HepG2 (cell line): ENCODE measurements around the gene TMEM127. TPM values are rescaled to one million over a fixed set of nuclear protein-coding genes. Genes with fewer than 3 reads are reported as not detected.

Experiments
- ATM ChIP-seq: fragments of 450-650 bp; IDR thresholded peaks from 2 replicates; pipeline ENCODE4 v1.7.1; 2017; ENCODE audit warnings: mild to moderate bottlenecking, borderline replicate concordance
- FOXK2 ChIP-seq: fragments of 450-650 bp; IDR thresholded peaks from 2 replicates; pipeline ENCODE4 v1.6.1; 2016
- KLF11 ChIP-seq: IDR thresholded peaks from 2 replicates; pipeline ENCODE4 v1.6.1; 2016; ENCODE audit warnings: missing compliant biosample characterization
- KLF12 ChIP-seq: sonication (generic); formaldehyde crosslinking; IDR thresholded peaks from 2 replicates; pipeline ENCODE4 v1.4.0; 2020; ENCODE audit warnings: missing genetic modification reagents, borderline replicate concordance
- MAF1 ChIP-seq: sonication (generic); formaldehyde crosslinking; IDR thresholded peaks from 2 replicates; pipeline ENCODE4 v1.5.0; 2020; ENCODE audit warnings: missing genetic modification reagents, borderline replicate concordance
- MEF2D ChIP-seq: sonication (generic); formaldehyde crosslinking; IDR thresholded peaks from 2 replicates; pipeline ENCODE4 v1.5.1; 2020; ENCODE audit warnings: mild to moderate bottlenecking, missing genetic modification reagents
- POGZ ChIP-seq: sonication (generic); formaldehyde crosslinking; IDR thresholded peaks from 2 replicates; pipeline ENCODE4 v1.4.0; 2020; ENCODE audit warnings: mild to moderate bottlenecking, missing genetic modification reagents
- PPARG ChIP-seq: conservative IDR thresholded peaks from 2 replicates; pipeline ENCODE4 v1.6.1; 2016; ENCODE audit warnings: missing biosample characterization, missing genetic modification reagents
- PRDM10 ChIP-seq: sonication (generic); formaldehyde crosslinking; IDR thresholded peaks from 2 replicates; pipeline ENCODE4 v1.4.0; 2020; ENCODE audit warnings: low read depth, missing genetic modification reagents
- RAD21 ChIP-seq: fragments of 450-650 bp; formaldehyde crosslinking; IDR thresholded peaks from 2 replicates; pipeline ENCODE4 v1.5.0; 2020; ENCODE audit warnings: mild to moderate bottlenecking
- REL ChIP-seq: sonication (generic); formaldehyde crosslinking; conservative IDR thresholded peaks from 2 replicates; pipeline ENCODE4 v1.8.0; 2022; ENCODE audit warnings: mild to moderate bottlenecking, missing genetic modification reagents, moderate library complexity
- SOX6 ChIP-seq, 2 experiments: fragments of 450-650 bp in 1 of 2; sonication (generic) in 1 of 2; formaldehyde crosslinking in 1 of 2; IDR thresholded peaks; 2 replicates each; pipeline versions ENCODE4 v1.4.0 to v1.6.1; 2017 to 2020; ENCODE audit warnings: antibody characterized with exemption in 1 of 2, mild to moderate bottlenecking in 1 of 2, missing genetic modification reagents in 1 of 2
- XRCC5 ChIP-seq: fragments of 200-400 bp; formaldehyde crosslinking; optimal IDR thresholded peaks from 2 replicates; pipeline ENCODE3; 2017; ENCODE audit warnings: mild to moderate bottlenecking, low read length
- ZFY ChIP-seq: sonication (generic); formaldehyde crosslinking; IDR thresholded peaks from 2 replicates; pipeline ENCODE4 v1.4.0; 2020; ENCODE audit warnings: missing genetic modification reagents
- ZGPAT ChIP-seq: IDR thresholded peaks from 2 replicates; pipeline ENCODE4 v1.6.1; 2016; ENCODE audit warnings: mild to moderate bottlenecking
- ZNF30 ChIP-seq: sonication (generic); formaldehyde crosslinking; IDR thresholded peaks from 2 replicates; pipeline ENCODE4 v1.5.0; 2020; ENCODE audit warnings: mild to moderate bottlenecking, missing genetic modification reagents
- ZNF567 ChIP-seq: sonication (generic); formaldehyde crosslinking; IDR thresholded peaks from 2 replicates; pipeline ENCODE4 v1.8.1; 2023; ENCODE audit warnings: mild to moderate bottlenecking, missing genetic modification reagents, borderline replicate concordance
- ZNF619 ChIP-seq: sonication (generic); formaldehyde crosslinking; IDR thresholded peaks from 2 replicates; pipeline ENCODE4 v1.4.0; 2020; ENCODE audit warnings: mild to moderate bottlenecking, missing genetic modification reagents
- ZNF639 ChIP-seq: conservative IDR thresholded peaks from 2 replicates; pipeline ENCODE4 v1.6.1; 2018; ENCODE audit warnings: missing genetic modification reagents
- ZNF746 ChIP-seq: sonication (generic); formaldehyde crosslinking; IDR thresholded peaks from 2 replicates; pipeline ENCODE4 v1.8.0; 2022; ENCODE audit warnings: mild to moderate bottlenecking, missing genetic modification reagents
- ZNF749 ChIP-seq: sonication (generic); formaldehyde crosslinking; IDR thresholded peaks from 2 replicates; pipeline ENCODE4 v1.8.0; 2022; ENCODE audit warnings: mild to moderate bottlenecking, missing genetic modification reagents, moderate library complexity, borderline replicate concordance
- ZNF784 ChIP-seq: sonication (generic); formaldehyde crosslinking; IDR thresholded peaks from 2 replicates; pipeline ENCODE4 v1.5.1; 2020; ENCODE audit warnings: missing genetic modification reagents, mild to moderate bottlenecking, borderline replicate concordance
- ZNF878 ChIP-seq: sonication (generic); formaldehyde crosslinking; IDR thresholded peaks from 2 replicates; pipeline ENCODE4 v1.8.1; 2023; ENCODE audit warnings: mild to moderate bottlenecking, missing genetic modification reagents, moderate library complexity
- polyA plus RNA-seq, 8 experiments: library from polyadenylated mRNA; depleted of rRNA in 3 of 8; stranded (reverse) in 7 of 8; unstranded in 1 of 8; fragments of >200 nt; fragmentation: Illumina TruSeq in 4 of 8; extraction: Trizol in 4 of 8; gene quantifications; 2 replicates each; pipeline versions ENCODE4 v1.2.1 to v1.2.3, GENCODE V29; 2011 to 2016; ENCODE audit warnings: low read depth in 4 of 8, missing spikeins in 1 of 8, mixed read lengths in 1 of 8; ENCODE audit not compliant: insufficient read depth in 1 of 8
- total RNA-seq, 5 experiments: library from RNA; depleted of rRNA; stranded (reverse); fragments of >200 nt; fragmentation: Illumina TruSeq; extraction: Trizol; gene quantifications; 2 replicates each; pipeline ENCODE4 v1.2.3, GENCODE V29; 2016; ENCODE audit warnings: low read depth in 1 of 5

Gene TMEM127
- total and polyA plus RNA-seq, 2 of the 13 experiments (the other 11 are each of a cell fraction or from before 2014, with no cell fraction given) = 21.5 to 33.9 TPM

GRCh38 chr2:96265840-96266679 lies at the start of gene TMEM127, which contains the start of gene CIAO1 (continued):
- TF ChIP-seq ZNF784 (CRISPR knock-in tag) (peak; percentile 92), FOXK2 (no peak), ZGPAT (CRISPR knock-in tag) (peak; percentile 99), ZNF878 (CRISPR knock-in tag) (peak; percentile 61; the same call in 1 of the 2 replicates), ZNF567 (CRISPR knock-in tag) (0 out of 2 replicates have a peak, but pooled peaks have one; percentile 87), ZNF749 (no peak), SOX6 (IDR thresholded peaks at IDR 0.05) (no peak), SOX6 (CRISPR knock-in tag; IDR thresholded peaks at IDR 0.05) (peak; percentile 88), REL (peak; percentile 88), PPARG (CRISPR knock-in tag) (peak; percentile 23; the same call in 1 of the 2 replicates), XRCC5 (peak; percentile 79), RAD21 (CRISPR knock-in tag) (peak; percentile 67; the same call in 1 of the 2 replicates), ZNF639 (CRISPR knock-in tag) (peak; percentile 97), POGZ (CRISPR knock-in tag) (peak; percentile 82), ZNF746 (CRISPR knock-in tag) (peak; percentile 63), ATM (no peak), PRDM10 (CRISPR knock-in tag) (no peak; the same call in 1 of the 2 replicates), ZFY (CRISPR knock-in tag) (peak; percentile 99), MAF1 (CRISPR knock-in tag) (0 out of 2 replicates have a peak, but pooled peaks have one; percentile 60), KLF11 (CRISPR knock-in tag) (peak; percentile 24; the same call in 1 of the 2 replicates), ZNF619 (CRISPR knock-in tag) (peak; percentile 90; the same call in 1 of the 2 replicates), MEF2D (peak; percentile 81), ZNF30 (CRISPR knock-in tag) (peak; percentile 91; the same call in 1 of the 2 replicates), KLF12 (CRISPR knock-in tag) (peak; percentile 92)
